Stimulated activated CD4-positive, alpha-beta T cell treated with anti-CD3 and anti-CD28 coated beads, Interleukin-1b, Interleukin-23, amount 100 ng/mL, for 48 hours (primary cell): ENCODE results near the gene GRM4.

Experiments used
- DNase-seq: peaks from one replicate; pipeline ENCODE4 v3.0.0-alpha.2; 2020

GRM4 gene

DNA sequence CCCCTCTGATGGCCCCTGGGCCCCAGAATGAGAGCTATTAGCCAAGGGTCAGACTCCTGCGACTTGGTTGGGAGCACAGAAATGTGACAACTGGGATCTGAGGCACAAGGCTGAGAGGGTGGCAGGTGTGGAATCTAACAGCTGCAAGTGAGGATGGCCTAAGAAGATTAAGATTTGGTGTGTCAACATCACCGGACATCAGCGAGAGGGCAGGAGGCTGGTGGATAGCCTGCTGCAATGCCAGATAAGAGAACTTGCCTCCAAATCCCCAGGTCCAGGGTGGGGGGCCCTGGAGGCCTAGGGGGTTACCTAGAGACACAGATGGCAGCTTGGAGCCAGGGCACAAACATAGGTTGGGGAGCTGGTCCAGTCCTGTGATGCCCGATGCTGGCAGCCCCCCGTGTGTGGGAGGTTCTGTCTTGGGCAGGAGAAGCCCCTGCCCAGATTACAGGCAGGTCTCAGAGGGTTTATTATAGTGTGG lies 155.8 kb downstream of the GRM4 start:
- DNase-seq = no peak

DNA sequence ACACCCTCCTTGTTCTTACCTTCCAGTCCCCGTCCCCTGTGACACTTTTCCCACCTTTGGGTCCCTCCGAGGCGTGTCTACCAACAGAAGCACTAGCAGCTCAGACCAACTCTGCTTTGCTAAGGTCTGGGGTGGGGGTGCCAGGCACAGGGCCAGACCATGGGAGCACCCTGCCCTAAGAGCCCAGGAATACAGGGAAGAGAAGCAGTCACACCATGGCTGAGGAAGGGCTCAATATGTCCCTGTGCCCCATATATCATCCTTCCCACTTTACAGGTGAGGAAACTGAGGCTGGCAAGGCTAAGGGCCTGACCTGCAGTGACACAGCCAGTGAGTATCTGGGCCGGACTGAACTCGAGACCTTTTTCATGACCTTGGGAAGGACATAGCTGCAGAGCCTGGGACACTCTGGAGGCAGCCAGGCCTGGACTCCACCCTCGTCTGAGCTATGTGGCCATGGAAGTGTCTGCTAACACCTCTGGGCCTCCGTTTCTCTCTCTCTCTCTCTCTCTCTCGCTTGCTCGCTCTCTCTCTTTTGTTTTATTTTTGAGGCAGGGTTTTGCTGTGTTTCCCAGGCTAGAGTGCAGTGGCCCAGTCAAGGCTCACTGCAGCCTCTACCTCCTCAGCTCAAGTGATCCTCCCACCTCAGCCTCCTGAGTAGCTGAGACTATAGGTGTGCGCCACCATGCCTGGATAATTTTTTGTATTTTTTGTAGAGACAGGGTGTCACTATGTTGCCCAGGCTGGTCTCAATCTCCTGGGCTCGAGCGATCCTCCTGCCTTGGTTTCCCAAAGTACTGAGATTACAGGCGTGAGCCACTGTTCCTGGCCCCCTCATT lies 156.7 kb downstream of the GRM4 start:
- DNase-seq = no peak

DNA sequence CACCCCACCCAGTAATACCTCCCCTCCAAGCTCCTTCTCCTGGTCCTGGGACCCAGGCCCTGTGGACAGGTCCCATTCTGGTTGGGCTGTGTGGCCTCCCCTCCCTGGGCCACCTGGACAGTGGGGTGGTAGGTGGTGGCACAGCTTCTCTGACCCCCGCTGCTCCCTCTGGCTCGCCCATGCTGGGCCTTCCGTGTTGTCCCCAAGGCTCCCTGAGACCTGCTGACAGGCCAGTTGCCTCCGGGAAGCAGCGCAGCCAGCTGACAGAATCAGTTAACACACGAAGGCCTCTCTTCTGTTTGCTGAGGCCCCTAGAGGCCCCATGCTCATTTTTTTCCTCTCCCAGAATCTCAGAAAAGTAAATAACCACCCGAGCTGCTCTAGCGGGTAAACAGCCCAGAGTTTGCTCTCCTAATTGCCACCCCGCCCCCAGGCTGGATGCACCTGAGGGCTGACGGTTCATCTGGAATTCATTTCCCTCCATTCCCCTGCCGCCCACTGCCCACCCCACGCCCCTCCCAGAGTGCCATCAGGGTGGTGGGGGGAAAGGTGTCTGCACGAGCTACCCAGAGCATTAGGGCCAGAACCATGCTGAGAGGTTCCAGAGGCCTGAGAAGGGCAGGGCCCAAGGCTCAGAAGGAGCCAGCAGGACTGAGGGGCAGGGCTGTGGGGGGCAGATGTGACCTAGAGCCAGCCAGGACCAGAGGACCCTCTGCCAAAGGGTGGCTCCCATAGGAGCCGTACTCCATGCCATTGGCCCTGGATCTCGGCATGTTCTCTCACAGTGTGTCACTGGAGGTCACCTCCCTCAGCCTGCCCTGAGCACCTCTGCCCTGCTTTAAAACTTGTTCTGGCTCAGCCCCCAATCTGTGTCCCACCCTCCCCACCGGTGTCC lies 157.5 kb downstream of the GRM4 start:
- no peak for DNase-seq

GRCh38 chr6:33987531-33988021 lies 158.3 kb downstream of the GRM4 start:
- DNase-seq = no peak

- no peak for DNase-seq
Measured at GRCh38 chr6:33985947-33986346, 159.9 kb downstream of the GRM4 start.

DNA sequence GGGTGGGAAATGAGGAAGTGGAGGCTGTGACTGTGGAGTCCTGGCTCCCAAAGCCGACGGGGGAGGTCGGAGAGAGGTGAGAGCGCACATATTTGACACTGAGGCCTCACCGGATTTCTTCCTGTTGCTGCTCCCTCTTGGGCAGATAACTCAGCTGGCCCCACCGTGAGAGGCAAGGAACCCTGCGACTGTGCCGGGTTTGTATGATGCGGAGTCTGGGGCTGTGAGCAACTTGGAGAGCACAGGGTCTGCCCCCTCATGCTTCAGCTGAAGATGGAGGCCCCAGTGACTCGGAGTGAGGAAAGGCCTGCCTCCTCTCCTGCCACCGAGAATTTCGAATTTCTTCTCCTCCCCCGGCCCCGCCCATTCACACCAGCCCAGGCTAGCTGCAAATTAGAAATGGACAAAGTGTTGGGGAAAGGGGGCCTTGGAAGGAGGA lies 160.6 kb downstream of the GRM4 start:
- DNase-seq = no peak

GRCh38 chr6:33984466-33985312 lies 161.2 kb downstream of the GRM4 start:
- no peak for DNase-seq

DNA sequence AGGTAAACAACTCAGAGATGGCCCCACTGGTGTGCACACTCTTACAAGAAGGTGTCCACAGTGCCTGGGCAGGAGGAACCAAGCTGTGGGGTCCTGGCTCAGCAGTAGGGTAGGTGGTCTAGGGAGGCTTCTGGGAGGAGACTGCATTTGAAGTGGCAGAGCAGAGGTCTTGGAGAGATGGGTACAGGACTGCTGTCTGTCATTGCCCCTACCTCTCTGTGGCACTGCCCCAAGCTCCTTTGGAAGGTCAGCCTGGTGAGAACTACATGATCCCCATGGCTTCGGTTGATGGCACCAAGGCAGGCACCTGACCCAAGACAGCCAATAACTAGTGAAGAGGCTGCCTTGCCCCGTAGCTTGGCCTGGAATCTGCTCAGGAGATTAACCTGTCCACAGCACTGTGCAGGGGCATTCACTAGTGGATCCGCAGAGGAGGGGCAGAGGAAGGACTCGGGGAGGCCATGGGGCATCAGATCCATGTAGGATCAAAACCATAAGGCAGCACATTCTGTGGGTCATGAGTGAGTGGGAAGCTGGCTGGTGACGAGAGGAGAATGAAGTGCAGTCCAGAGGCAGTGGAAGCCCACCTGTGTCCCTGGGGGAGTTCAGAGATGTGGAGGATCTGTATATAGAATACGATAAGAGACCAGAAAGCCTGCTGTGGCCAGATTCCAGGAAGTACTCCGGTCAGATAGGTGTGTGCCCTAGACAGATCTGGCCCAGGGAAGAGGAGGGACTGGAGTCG lies 162.0 kb downstream of the GRM4 start:
- DNase-seq = no peak

- no peak for DNase-seq
Measured at GRCh38 chr6:33983109-33983716, 162.7 kb downstream of the GRM4 start.

GRCh38 chr6:33981861-33982260 lies 164.0 kb downstream of the GRM4 start:
- DNase-seq = no peak

- DNase-seq = no peak
Measured at GRCh38 chr6:33981421-33981820, 164.5 kb downstream of the GRM4 start.

- DNase-seq = no peak
Measured at GRCh38 chr6:33980176-33981175, 165.4 kb downstream of the GRM4 start.

- DNase-seq = no peak
Measured at GRCh38 chr6:33979750-33980149, 166.1 kb downstream of the GRM4 start.

GRCh38 chr6:33978412-33979150 lies 167.3 kb downstream of the GRM4 start:
- no peak for DNase-seq

- DNase-seq = no peak
Measured at GRCh38 chr6:33977606-33978411, 168.1 kb downstream of the GRM4 start.

DNA sequence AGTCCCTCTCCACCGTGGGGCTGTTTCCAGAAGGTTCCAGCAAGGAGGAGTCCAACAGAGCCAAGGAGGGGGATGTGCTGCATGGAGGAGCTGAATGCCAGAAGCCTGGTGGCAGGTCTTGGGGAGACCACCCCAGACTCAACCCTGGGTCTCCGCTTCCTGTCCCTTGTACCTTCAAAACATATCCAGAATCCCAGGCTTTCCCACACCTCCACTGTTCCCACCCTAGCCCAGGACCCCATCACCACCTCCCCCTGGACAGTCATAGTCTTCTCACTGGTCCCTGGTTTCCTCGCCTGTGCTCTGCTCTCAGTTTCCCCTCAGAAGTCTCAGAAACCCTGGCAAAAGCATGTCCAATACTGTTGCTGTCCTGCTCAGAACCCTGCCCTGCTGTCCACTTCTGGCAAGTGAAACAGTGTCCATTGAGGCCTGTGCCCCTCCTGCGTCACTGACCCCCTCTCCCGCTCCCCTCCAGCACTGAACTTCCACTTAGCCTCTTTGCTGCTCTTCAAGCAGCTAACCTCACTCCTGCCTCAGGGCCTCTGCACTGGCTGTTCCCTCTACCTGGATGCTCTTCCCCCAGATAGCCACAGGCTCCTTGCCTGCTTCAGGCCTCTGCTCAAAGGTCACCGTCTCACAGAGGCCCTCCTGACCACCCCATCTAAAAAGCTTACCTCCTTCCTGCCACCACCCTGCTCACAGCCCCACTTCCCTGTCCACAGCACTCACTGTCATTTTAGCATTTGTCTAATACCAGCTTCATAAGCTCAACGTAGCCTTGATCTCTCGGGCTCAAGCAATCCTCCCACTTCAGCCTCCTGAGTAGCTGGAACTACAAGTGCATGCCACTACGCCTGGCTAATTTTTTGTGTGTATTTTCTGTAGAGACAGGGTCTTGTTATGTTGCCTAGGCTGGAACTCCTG lies 169.2 kb downstream of the GRM4 start:
- DNase-seq = no peak
